HepG2 (cell line): ENCODE data around the gene C14orf93. TPM values are rescaled to one million over a fixed set of nuclear protein-coding genes. Genes with fewer than 3 reads are reported as not detected.

Source experiments
- BCLAF1 ChIP-seq: fragments of 450-650 bp; IDR thresholded peaks from 2 replicates; pipeline ENCODE4 v1.6.1; 2017; ENCODE audit warnings: mild to moderate bottlenecking
- DMAP1 ChIP-seq: IDR thresholded peaks from 2 replicates; pipeline ENCODE4 v1.6.1; 2016
- GZF1 ChIP-seq: sonication (generic); formaldehyde crosslinking; IDR thresholded peaks from 2 replicates; pipeline ENCODE4 v1.5.1; 2020; ENCODE audit warnings: mild to moderate bottlenecking, missing genetic modification reagents
- ISL2 ChIP-seq: sonication (generic); formaldehyde crosslinking; IDR thresholded peaks from 2 replicates; pipeline ENCODE4 v1.5.0; 2020; ENCODE audit warnings: missing genetic modification reagents
- MNT ChIP-seq: fragments of 450-650 bp; IDR thresholded peaks from 2 replicates; pipeline ENCODE4 v1.6.1; 2016
- PAF1 ChIP-seq: IDR thresholded peaks from 2 replicates; pipeline ENCODE4 v1.6.1; 2016; ENCODE audit warnings: missing genetic modification reagents, missing compliant biosample characterization
- RNF219 ChIP-seq: sonication (generic); formaldehyde crosslinking; IDR thresholded peaks from 2 replicates; pipeline ENCODE4 v1.5.0; 2020; ENCODE audit warnings: mild to moderate bottlenecking, missing genetic modification reagents
- RXRA ChIP-seq: sonication (generic); formaldehyde crosslinking; IDR thresholded peaks from 2 replicates; pipeline ENCODE4 v1.5.1; 2020; ENCODE audit warnings: missing genetic modification reagents
- SALL2 ChIP-seq: sonication (generic); formaldehyde crosslinking; IDR thresholded peaks from 2 replicates; pipeline ENCODE4 v1.8.1; 2023; ENCODE audit warnings: mild to moderate bottlenecking, missing genetic modification reagents, inconsistent platforms
- SMYD3 ChIP-seq: sonication (generic); formaldehyde crosslinking; IDR thresholded peaks from 2 replicates; pipeline ENCODE4 v1.8.1; 2023; ENCODE audit warnings: mild to moderate bottlenecking, missing genetic modification reagents
- TCF7L2 ChIP-seq: IDR thresholded peaks from 2 replicates; pipeline ENCODE4 v1.6.1; 2011; ENCODE audit warnings: mild to moderate bottlenecking, low read depth, low read length, moderate library complexity
- ZBTB42 ChIP-seq: sonication (generic); formaldehyde crosslinking; IDR thresholded peaks from 2 replicates; pipeline ENCODE4 v1.5.0; 2020; ENCODE audit warnings: mild to moderate bottlenecking, missing genetic modification reagents
- ZNF205 ChIP-seq: IDR thresholded peaks from 2 replicates; pipeline ENCODE4 v1.6.1; 2018; ENCODE audit warnings: missing biosample characterization, missing genetic modification reagents
- ZNF557 ChIP-seq: sonication (generic); formaldehyde crosslinking; IDR thresholded peaks from 2 replicates; pipeline ENCODE4 v1.4.0; 2020; ENCODE audit warnings: missing genetic modification reagents
- ZNF616 ChIP-seq: sonication (generic); formaldehyde crosslinking; IDR thresholded peaks from 2 replicates; pipeline ENCODE4 v1.5.0; 2020; ENCODE audit warnings: low read depth, mild to moderate bottlenecking, missing genetic modification reagents
- ZNF720 ChIP-seq: sonication (generic); formaldehyde crosslinking; IDR thresholded peaks from 2 replicates; pipeline ENCODE4 v1.4.0; 2020; ENCODE audit warnings: missing genetic modification reagents
- ZNF781 ChIP-seq: sonication (generic); formaldehyde crosslinking; IDR thresholded peaks from 2 replicates; pipeline ENCODE4 v1.5.1; 2020; ENCODE audit warnings: borderline replicate concordance, mild to moderate bottlenecking, missing genetic modification reagents; ENCODE audit errors: not compliant biosample characterization
- ZSCAN22 ChIP-seq: sonication (generic); formaldehyde crosslinking; IDR thresholded peaks from 2 replicates; pipeline ENCODE4 v1.4.0; 2020; ENCODE audit warnings: mild to moderate bottlenecking, missing genetic modification reagents
- polyA plus RNA-seq, 8 experiments: library from polyadenylated mRNA; depleted of rRNA in 3 of 8; stranded (reverse) in 7 of 8; unstranded in 1 of 8; fragments of >200 nt; fragmentation: Illumina TruSeq in 4 of 8; extraction: Trizol in 4 of 8; gene quantifications; 2 replicates each; pipeline versions ENCODE4 v1.2.1 to v1.2.3, GENCODE V29; 2011 to 2016; ENCODE audit warnings: low read depth in 4 of 8, missing spikeins in 1 of 8, mixed read lengths in 1 of 8; ENCODE audit not compliant: insufficient read depth in 1 of 8
- total RNA-seq, 5 experiments: library from RNA; depleted of rRNA; stranded (reverse); fragments of >200 nt; fragmentation: Illumina TruSeq; extraction: Trizol; gene quantifications; 2 replicates each; pipeline ENCODE4 v1.2.3, GENCODE V29; 2016; ENCODE audit warnings: low read depth in 1 of 5
- TF ChIP-seq, protein P1 (sequence below): sonication (generic); formaldehyde crosslinking; IDR thresholded peaks from 2 replicates; pipeline ENCODE4 v1.4.0; 2020; ENCODE audit warnings: missing genetic modification reagents
- TF ChIP-seq, protein P2 (sequence below): sonication (generic); formaldehyde crosslinking; IDR thresholded peaks from 2 replicates; pipeline ENCODE4 v1.9.0; 2021; ENCODE audit warnings: missing genetic modification reagents, mild to moderate bottlenecking, borderline replicate concordance
- TF ChIP-seq, protein P3 (sequence below): sonication (generic); formaldehyde crosslinking; IDR thresholded peaks from 2 replicates; pipeline ENCODE4 v1.8.0; 2022; ENCODE audit warnings: low read depth, missing genetic modification reagents

C14orf93 gene
- total and polyA plus RNA-seq, 2 of the 13 experiments (the other 11 are each of a cell fraction or from before 2014, with no cell fraction given), result 11.4 to 22.5 TPM

- TF ChIP-seq RNF219 (CRISPR knock-in tag) (no peak), MNT (no peak), TCF7L2 (no peak), SMYD3 (CRISPR knock-in tag) (no peak), DMAP1 (CRISPR knock-in tag) (no peak), ZSCAN22 (no peak), PAF1 (0 out of 2 replicates have a peak, but pooled peaks have one; percentile 59), ZNF781 (no peak), ISL2 (no peak), ZNF205 (no peak), ZNF720 (CRISPR knock-in tag) (0 out of 2 replicates have a peak, but pooled peaks have one; percentile 76), GZF1 (CRISPR knock-in tag) (no peak; the same call in 1 of the 2 replicates), ZNF616 (CRISPR knock-in tag) (no peak), SALL2 (no peak), BCLAF1 (no peak), ZNF557 (CRISPR knock-in tag) (no peak), ZBTB42 (CRISPR knock-in tag) (no peak), RXRA (CRISPR knock-in tag) (peak; percentile 17; the same call in 1 of the 2 replicates)
- TF ChIP-seq, protein P1, sequence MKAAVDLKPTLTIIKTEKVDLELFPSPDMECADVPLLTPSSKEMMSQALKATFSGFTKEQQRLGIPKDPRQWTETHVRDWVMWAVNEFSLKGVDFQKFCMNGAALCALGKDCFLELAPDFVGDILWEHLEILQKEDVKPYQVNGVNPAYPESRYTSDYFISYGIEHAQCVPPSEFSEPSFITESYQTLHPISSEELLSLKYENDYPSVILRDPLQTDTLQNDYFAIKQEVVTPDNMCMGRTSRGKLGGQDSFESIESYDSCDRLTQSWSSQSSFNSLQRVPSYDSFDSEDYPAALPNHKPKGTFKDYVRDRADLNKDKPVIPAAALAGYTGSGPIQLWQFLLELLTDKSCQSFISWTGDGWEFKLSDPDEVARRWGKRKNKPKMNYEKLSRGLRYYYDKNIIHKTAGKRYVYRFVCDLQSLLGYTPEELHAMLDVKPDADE (CRISPR knock-in tag), result no peak
- TF ChIP-seq, protein P2, sequence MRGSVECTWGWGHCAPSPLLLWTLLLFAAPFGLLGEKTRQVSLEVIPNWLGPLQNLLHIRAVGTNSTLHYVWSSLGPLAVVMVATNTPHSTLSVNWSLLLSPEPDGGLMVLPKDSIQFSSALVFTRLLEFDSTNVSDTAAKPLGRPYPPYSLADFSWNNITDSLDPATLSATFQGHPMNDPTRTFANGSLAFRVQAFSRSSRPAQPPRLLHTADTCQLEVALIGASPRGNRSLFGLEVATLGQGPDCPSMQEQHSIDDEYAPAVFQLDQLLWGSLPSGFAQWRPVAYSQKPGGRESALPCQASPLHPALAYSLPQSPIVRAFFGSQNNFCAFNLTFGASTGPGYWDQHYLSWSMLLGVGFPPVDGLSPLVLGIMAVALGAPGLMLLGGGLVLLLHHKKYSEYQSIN (CRISPR knock-in tag), result no peak
- TF ChIP-seq, protein P3, sequence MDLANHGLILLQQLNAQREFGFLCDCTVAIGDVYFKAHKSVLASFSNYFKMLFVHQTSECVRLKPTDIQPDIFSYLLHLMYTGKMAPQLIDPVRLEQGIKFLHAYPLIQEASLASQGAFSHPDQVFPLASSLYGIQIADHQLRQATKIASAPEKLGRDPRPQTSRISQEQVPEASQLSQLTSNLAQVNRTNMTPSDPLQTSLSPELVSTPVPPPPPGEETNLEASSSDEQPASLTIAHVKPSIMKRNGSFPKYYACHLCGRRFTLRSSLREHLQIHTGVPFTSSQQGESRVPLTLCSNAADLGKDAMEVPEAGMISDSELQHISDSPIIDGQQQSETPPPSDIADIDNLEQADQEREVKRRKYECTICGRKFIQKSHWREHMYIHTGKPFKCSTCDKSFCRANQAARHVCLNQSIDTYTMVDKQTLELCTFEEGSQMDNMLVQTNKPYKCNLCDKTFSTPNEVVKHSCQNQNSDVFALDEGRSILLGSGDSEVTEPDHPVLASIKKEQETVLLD, result no peak
Measured at GRCh38 chr14:23033251-23033727, 23.3 kb upstream of the C14orf93 start (continued).
